K562 (cell line): ENCODE data around the gene IPP. TPM values are rescaled to one million over a fixed set of nuclear protein-coding genes. Genes with fewer than 3 reads are reported as not detected.

Experiments used
- DMBX1 ChIP-seq: fragments of 250-450 bp; sonication (Bioruptor Pico); IDR thresholded peaks from 2 replicates; pipeline ENCODE4 v1.8.0; 2022; ENCODE audit warnings: inconsistent platforms, mild to moderate bottlenecking, moderate library complexity, borderline replicate concordance
- ERF ChIP-seq: fragments of 450-650 bp; formaldehyde crosslinking; IDR thresholded peaks from 2 replicates; pipeline ENCODE4 v1.4.0; 2020; ENCODE audit warnings: mild to moderate bottlenecking, mixed read lengths
- FOXM1 ChIP-seq, 2 experiments: fragments of 450-650 bp in 1 of 2; sonication (generic) in 1 of 2; formaldehyde crosslinking in 1 of 2; IDR thresholded peaks; 2 replicates each; pipeline versions ENCODE4 v1.6.1 to v1.9.0; 2017 to 2022; ENCODE audit warnings: low read depth in 2 of 2, mild to moderate bottlenecking in 2 of 2, missing genetic modification reagents in 1 of 2, moderate library complexity in 1 of 2
- MAFK ChIP-seq: IDR thresholded peaks from 2 replicates; pipeline ENCODE4 v1.6.1; 2011; ENCODE audit warnings: low read length, improper control_type of control experiment
- NFIX ChIP-seq: fragments of 250-450 bp; sonication (Bioruptor Pico); IDR thresholded peaks from 2 replicates; pipeline ENCODE4 v1.4.0; 2020; ENCODE audit warnings: low read depth, mild to moderate bottlenecking, moderate library complexity
- NUFIP1 ChIP-seq: fragments of 450-650 bp; IDR thresholded peaks from 2 replicates; pipeline ENCODE4 v1.6.1; 2018; ENCODE audit not compliant: partially characterized antibody
- RBM34 ChIP-seq: fragments of 200-400 bp; formaldehyde crosslinking; IDR thresholded peaks from 2 replicates; pipeline ENCODE4 v1.6.1; 2018; ENCODE audit warnings: low read length, borderline replicate concordance; ENCODE audit not compliant: insufficient read depth
- REST ChIP-seq, 2 experiments: fragments of 450-650 bp; formaldehyde crosslinking in 1 of 2; IDR thresholded peaks; 2 replicates each; pipeline versions ENCODE4 v1.4.0 to v1.6.1; 2014 to 2020; ENCODE audit warnings: mild to moderate bottlenecking in 2 of 2, borderline replicate concordance in 1 of 2, low read depth in 1 of 2
- SMARCB1 ChIP-seq: IDR thresholded peaks from 2 replicates; pipeline ENCODE4 v1.6.1; 2011; ENCODE audit warnings: improper control_type of control experiment, low read depth; ENCODE audit not compliant: insufficient read length
- TEAD2 ChIP-seq: fragments of 450-650 bp; IDR thresholded peaks from 2 replicates; pipeline ENCODE4 v1.6.1; 2016; ENCODE audit warnings: missing genetic modification characterization, control low read depth, missing compliant biosample characterization
- ZNF384 ChIP-seq: IDR thresholded peaks from 2 replicates; pipeline ENCODE4 v1.6.1; 2012; ENCODE audit warnings: low read depth, low read length, improper control_type of control experiment
- polyA plus RNA-seq, 8 experiments: library from polyadenylated mRNA; depleted of rRNA in 4 of 8; stranded (reverse) in 5 of 8; unstranded in 3 of 8; fragments of >200 nt; fragmentation: Nextera tagmentation in 2 of 8; fragmentation: Illumina TruSeq in 1 of 8; extraction: Ambion mirVana in 2 of 8; extraction: Trizol in 1 of 8; gene quantifications; 2 replicates each; pipeline versions ENCODE4 v1.2.1 to v1.2.3, GENCODE V29; 2011 to 2014; ENCODE audit warnings: inconsistent platforms in 1 of 8, missing spikeins in 1 of 8
- total RNA-seq, 7 experiments: library from RNA; depleted of rRNA in 6 of 7; stranded (reverse); fragments of >200 nt in 6 of 7; fragmentation: Illumina TruSeq in 2 of 7; extraction: Trizol in 2 of 7; gene quantifications; 2 replicates each; pipeline versions ENCODE4 v1.2.1 to v1.2.3, GENCODE V29; 2011 to 2021; ENCODE audit warnings: low replicate concordance in 1 of 7
- TF ChIP-seq, protein P1 (sequence below): fragments of 250-450 bp; sonication (Bioruptor Pico); IDR thresholded peaks from 2 replicates; pipeline ENCODE4 v1.4.0; 2020; ENCODE audit warnings: mild to moderate bottlenecking, moderate library complexity, borderline replicate concordance

The IPP gene
- total and polyA plus RNA-seq, 9 of the 15 experiments (the other 6 are each of a cell fraction or from before 2014, with no cell fraction given), result 6.9 to 15.1 (median 9.7) TPM

DNA sequence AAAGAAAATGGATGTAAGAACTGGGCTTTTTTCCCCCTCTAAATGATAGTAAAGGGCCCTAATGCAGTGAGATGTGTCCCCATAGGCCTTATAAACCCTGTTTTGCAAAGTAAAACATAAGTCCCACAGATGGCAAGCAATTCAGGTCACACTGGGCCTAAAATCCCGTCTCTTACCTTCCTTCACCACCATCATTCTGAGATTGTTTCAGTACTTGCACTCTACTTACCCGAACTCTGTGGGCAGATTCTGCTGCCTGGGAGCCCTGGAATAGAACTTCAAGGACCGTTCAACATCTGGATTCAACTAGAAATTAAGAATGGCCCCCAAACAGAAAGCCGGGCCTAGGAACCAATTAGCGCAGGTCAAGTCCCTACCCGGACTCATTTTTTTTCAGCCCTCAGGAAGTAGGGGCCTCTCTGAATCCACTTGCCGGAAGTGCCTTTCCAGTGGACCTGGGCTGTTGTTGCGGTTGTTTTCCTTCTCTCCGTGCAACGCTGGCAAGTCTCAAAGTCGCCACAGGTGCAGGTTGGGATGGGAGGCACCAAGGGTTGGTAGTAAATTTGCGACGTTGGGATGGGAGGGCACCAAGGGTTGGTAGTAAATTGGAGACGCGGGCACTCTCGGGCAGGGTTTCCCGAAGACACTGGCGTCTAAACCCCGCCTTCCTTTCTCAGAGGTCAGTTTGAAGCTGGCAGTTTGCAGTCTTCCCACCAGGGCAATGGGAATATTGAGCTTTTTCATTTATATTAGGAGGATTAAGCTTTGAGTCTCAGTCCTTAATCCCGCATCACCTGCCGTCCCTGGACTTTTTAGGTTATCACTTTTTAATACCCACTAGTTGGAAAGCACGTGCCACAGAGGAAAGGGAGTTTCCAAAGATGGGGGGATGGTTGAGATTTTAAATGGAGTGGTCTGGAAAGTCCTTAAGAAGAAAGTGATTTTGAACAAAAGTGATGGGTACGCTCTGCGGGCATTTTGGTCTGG lies 62.4 kb downstream of the IPP start, which contains the start of gene TMEM69 (continued):
- peak; percentile 17 for TF ChIP-seq NUFIP1
- TF ChIP-seq REST (IDR thresholded peaks at IDR 0.05; ENCODE audit: borderline replicate concordance), result peak; percentile 50; the same call in 1 of the 2 replicates
- TF ChIP-seq REST (CRISPR knock-in tag; IDR thresholded peaks at IDR 0.05; ENCODE audit: low read depth), result peak; percentile 60; the same call in 1 of the 2 replicates
- TF ChIP-seq ERF (CRISPR knock-in tag), result no peak; the same call in 1 of the 2 replicates
- TF ChIP-seq ZNF384, result peak; percentile 67; the same call in 1 of the 2 replicates
- no peak for TF ChIP-seq SMARCB1
- TF ChIP-seq FOXM1 (IDR thresholded peaks at IDR 0.05; ENCODE audit: low read depth), result peak; percentile 54
- 0 out of 2 replicates have a peak, but pooled peaks have one; percentile 57 for TF ChIP-seq FOXM1 (CRISPR knock-in tag; IDR thresholded peaks at IDR 0.05; ENCODE audit: low read depth)
- TF ChIP-seq, protein P1, sequence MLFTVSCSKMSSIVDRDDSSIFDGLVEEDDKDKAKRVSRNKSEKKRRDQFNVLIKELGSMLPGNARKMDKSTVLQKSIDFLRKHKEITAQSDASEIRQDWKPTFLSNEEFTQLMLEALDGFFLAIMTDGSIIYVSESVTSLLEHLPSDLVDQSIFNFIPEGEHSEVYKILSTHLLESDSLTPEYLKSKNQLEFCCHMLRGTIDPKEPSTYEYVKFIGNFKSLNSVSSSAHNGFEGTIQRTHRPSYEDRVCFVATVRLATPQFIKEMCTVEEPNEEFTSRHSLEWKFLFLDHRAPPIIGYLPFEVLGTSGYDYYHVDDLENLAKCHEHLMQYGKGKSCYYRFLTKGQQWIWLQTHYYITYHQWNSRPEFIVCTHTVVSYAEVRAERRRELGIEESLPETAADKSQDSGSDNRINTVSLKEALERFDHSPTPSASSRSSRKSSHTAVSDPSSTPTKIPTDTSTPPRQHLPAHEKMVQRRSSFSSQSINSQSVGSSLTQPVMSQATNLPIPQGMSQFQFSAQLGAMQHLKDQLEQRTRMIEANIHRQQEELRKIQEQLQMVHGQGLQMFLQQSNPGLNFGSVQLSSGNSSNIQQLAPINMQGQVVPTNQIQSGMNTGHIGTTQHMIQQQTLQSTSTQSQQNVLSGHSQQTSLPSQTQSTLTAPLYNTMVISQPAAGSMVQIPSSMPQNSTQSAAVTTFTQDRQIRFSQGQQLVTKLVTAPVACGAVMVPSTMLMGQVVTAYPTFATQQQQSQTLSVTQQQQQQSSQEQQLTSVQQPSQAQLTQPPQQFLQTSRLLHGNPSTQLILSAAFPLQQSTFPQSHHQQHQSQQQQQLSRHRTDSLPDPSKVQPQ (CRISPR knock-in tag), result no peak
- TF ChIP-seq MAFK, result no peak; the same call in 1 of the 2 replicates
- 0 out of 2 replicates have a peak, but pooled peaks have one; percentile 67 for TF ChIP-seq DMBX1 (CRISPR knock-in tag)
- no peak for TF ChIP-seq NFIX (CRISPR knock-in tag)
- no peak for TF ChIP-seq TEAD2
- no peak for TF ChIP-seq RBM34
